HG03064 (cell line): Measurements from ENCODE around the gene TXLNG.
A peak's percentile ranks its signal among the peaks of the same experiment; 100 is the strongest.
"Not testable (repeated sequence)": the region's sequence is repeated elsewhere in the genome, so short reads cannot be mapped to it uniquely, and the experiment has no call there.

Experiments used
- ATAC-seq: cut with Tn5 transposase; IDR thresholded peaks from one replicate; pipeline ENCODE4 v1.9.1; 2021; ENCODE audit warnings: low read depth; ENCODE audit not compliant: unreplicated experiment

The TXLNG gene

DNA sequence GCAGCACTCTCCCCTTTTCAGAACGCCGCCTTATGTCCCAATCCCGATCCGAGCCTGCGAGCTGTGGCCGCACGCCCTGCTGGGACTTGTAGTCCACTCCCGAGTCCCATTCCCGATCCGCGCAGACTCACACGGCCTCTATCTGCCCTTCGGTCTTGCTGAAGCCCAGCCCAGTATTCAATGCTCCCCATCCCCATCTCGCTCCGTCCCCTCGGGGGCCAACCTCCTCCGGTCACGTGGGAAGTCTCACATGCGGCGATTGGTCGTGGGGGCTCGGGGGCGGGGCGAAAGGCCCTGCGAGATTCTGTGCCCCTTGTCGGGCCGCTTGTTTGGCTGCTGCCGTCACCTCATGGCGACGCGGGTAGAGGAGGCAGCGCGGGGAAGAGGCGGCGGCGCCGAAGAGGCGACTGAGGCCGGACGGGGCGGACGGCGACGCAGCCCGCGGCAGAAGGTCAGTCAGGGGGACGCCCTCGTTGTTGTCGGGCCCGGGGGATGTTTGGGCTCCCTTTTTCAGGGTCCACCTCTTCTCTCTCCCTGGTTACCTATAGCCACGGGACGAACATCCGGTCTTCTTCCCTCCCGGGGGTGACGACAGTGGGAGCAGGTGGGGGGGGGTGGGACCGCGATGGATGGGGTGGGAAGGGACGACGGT lies at the start of gene TXLNG:
Gene TXLNG (plus strand): TSS at position 328 of the 652 bp plus-strand sequence. CDS start 22 bp downstream, at position 350.
- ATAC-seq, result peak; percentile 98

DNA sequence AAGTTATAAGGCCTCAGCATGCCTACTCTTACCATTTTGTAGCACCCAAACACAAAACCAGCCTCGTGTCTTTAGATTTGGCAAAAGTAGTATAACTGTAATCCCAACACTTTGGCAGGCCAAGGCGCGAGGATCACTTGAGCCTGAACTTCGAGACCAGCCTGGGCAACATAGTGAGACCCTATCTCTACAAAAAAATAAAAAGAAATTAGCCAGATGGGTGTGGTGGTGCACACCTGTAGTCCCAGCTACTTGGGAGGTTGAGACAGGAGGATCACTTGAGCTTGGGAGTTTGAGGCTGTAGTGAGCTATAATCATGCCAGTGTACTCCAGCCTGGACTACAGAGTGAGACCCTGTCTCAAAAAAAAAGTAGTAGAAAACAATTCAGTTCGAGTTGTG lies 49.2 kb upstream of the TXLNG start:
- ATAC-seq, result no peak

DNA sequence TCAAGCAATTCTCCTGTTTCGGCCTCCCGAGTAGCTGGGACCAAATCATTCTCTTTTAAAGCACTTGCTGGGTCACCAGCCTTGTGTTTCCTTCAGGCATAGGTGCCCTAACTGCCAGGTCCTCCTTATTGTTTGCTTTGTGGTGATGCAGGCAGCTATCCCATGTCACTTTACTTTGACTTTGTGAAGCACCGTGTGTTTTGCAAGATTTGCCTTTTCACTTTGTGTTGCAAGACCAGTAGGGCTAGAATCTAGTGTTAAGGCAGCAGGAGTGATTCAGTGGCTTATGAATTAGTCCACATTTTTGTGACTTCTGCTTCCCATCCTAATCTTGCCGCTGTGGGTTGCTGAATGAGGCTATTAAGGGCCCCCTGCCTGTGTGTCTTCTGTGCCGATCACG lies 46.7 kb upstream of the TXLNG start:
- no peak for ATAC-seq

DNA sequence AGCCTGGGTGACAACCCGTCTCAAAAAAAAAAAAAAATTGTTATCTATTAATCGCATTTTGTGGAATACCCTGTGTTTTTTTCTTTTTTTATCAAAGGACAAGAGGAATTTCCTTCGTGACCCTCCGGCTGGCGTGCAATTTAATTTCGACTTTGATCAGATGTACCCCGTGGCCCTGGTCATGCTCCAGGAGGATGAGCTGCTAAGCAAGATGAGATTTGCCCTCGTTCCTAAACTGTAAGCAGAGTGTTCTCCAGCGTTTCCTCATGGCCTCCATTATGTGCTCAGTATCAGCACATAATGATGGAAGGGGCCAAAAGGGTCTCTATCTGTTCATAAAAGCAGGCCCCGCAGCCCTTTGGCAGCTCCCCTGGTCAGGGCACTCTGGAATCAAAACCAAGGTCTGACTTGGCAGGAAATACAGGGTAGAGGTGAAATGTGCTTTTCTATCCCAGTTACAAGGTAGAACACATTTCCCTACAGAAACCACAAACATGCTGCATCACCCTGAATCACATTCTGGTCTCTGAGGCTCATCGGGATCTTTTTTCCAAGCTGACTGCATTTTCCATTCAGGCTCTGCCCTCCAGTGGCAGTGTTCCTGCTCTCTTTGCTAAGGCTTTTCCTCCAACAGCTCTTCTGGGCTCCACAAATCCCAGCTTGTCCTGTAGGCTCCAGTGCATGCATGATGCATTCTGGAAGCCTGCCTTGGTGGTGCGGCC lies 42.5 kb upstream of the TXLNG start:
- no peak for ATAC-seq

DNA sequence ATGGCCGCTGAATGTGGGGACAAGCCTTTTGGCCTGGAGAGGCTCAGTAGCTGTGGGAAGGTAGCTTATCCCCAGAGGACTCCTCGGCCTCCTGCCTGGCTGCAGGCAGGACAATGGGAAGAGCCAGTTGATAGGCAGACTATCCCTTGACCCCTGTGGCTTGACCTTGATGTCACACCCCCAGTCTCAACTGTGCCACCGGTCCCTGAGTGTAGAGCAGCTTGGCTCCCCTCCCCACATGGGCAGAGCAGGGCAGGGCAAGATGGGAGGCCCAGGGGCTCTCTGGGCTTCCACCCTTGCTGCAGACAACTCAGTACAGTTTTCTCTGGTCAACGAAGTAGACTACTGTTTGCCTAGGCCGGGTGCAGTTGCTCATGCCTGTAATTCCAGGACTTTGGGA lies 41.2 kb upstream of the TXLNG start:
- ATAC-seq, result no peak

DNA sequence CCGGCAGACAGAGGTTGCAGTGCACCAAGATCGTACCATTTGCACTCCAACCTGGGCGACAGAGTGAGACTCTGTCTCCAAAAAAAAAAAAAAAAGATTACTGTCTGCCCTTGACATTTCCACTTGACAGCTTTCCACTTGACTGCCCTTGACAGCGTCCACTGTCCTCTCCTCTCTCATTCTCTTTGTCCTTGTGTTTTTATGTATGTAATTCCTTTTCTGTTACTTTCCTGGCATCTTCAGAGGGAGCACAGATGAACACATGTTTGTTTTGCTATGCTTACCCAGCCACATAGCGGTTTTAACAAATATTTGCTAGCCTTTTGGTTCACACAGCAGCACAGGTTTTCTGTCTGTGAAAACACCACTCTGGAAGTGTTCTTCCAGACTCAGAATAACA lies 40.6 kb upstream of the TXLNG start:
- no peak for ATAC-seq

DNA sequence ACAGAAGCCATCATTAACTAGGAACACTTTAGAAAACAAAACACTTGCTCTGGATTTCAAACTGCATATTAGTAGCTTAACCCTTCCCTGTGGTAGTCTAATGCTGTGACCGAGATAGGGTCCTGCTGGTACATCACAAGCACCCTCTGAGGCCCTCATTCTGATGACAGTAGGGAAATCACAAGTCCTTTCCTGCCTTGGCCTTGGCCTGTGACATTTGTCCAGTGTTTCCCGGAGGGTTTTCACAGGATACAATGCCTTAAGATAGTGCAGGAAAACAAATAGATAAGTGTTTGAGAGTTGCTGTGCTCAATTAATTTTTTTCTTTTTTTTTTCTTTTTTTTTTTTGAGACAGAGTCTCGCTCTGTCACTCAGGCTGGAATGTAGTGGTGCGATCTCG lies 37.8 kb upstream of the TXLNG start:
- no peak for ATAC-seq

DNA sequence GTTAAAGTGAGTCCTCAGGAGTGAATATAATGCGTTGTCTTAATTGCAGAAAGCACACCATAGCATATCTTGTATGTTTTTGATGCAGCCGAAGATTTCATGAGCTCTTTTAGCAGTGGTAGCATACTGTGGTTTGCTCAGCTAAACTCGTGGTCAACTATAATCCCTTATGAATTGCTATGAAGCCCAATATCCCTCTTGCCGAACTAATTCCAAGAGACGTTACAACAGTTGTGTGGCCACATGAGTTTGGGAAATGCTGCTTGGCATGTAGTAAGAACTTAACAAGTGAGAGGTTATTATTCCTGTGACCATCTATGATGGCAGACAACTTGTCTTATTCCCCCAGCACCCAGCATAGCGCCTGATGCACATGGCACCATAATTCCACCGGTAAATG lies 36.1 kb upstream of the TXLNG start:
- no peak for ATAC-seq

DNA sequence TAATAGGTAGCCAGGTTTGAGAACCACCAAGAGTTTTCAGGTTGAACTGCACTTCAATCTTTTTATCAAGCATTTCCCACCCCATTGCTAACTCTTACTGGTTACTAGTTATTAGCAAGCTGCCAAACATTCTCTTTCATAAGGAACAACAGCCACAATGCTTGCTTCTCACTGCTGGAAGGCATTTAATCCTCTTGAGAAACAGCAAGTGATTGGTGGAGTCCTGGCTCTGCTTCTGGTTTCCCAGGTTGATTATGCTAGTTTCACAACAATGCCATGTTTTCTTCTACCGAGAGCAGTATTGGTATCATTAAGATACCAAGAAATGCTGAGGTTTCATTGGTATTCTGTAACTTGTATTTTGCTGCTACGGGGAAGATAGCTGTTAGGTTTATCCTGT lies 32.2 kb upstream of the TXLNG start:
- no peak for ATAC-seq

DNA sequence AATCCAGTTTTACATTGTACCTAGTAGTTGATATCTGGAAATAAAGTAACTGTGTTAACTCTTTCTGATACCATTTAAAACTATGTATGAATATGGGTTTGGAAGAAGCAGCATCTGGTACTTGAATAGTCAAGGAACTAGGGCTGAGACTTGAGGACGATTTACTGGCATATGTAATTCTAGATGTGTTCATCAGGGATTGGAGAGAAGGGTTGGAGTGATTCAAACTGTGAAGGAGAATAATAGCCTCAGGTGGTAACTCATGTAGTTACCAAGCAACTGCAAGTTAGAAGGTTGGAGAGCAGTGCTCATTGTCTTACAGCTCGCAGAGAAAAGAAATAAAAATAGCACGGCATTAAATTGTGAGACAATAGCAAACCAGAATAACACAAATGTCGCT lies 29.5 kb upstream of the TXLNG start:
- no peak for ATAC-seq

DNA sequence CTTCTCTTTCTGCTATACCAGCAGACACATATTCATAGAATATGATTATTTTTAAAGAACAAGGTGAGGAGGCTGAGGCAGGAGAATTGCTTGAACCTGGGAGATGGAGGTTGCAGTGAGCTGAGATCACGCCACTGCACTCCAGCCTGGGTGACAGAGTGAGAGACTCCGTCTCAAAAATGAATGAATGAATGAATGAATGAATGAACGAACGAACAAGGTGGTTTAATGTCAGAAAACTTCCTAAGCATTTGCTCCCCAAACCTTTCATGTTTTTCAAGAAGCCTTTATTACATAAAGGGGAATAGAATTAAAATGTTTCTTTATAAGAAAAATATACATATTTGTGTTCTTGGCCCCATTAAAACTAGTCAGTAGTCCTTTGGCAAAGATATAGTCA lies 24.8 kb upstream of the TXLNG start:
- ATAC-seq, result not testable (repeated sequence)

DNA sequence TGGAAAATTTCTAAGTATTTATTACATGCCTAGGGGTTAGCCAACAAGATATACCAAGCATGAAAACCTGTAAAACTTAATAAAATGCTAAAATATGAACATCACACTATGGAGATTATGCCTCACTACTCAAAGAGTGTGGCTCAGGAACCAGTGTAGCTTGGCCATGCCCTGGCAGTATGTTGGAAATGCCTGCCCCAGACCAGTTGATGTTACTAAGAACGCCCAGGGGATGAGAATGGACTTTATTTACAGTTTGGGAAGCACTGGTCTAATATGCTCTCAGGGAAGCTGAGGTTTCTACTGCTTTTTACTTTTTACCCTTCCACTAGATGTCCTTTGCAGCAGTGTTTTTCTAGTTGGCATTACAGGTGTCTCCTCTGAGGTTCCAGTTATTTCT lies 23.7 kb upstream of the TXLNG start:
- no peak for ATAC-seq

DNA sequence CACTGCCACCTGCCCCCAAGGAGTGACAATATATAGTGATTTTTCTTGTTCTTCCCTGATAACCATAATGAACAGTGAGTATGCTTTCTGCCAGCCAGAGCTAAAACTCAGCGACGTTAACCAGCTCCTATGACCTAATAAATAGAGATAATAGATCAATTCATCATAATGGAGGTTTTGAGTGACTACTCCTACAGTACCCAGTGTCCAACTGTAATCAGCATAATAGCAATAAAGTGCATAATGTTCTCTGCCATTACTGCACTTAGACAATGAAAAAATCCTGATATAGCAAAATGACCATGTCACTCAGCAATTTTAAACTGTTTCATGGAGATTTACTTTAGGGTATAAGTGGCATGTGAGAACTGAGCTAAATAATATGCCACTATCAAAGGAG lies 20.7 kb upstream of the TXLNG start:
- no peak for ATAC-seq

DNA sequence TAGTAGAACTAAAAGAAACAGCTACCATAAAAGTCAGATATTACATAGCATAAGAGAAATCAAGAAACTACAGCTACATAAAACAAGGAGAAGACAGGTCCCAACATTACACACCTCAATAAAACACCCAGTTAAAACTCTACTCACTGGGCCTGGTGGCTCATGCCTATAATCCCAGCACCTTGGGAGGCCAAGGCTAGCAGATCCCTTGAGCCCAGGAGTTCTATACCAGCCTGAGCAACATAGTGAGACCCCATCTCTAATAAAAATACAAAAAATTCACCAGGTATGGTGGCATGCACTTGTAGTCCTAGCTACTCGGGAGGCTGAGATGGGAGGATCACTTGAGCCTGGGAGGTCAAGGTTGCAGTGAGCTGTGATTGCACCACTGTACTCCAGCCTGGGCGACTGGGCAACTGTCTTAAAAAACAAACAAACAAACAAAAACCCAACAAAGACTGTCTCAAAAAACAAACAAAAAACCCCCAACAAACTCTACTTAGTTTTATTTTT lies 15.2 kb upstream of the TXLNG start:
- no peak for ATAC-seq

DNA sequence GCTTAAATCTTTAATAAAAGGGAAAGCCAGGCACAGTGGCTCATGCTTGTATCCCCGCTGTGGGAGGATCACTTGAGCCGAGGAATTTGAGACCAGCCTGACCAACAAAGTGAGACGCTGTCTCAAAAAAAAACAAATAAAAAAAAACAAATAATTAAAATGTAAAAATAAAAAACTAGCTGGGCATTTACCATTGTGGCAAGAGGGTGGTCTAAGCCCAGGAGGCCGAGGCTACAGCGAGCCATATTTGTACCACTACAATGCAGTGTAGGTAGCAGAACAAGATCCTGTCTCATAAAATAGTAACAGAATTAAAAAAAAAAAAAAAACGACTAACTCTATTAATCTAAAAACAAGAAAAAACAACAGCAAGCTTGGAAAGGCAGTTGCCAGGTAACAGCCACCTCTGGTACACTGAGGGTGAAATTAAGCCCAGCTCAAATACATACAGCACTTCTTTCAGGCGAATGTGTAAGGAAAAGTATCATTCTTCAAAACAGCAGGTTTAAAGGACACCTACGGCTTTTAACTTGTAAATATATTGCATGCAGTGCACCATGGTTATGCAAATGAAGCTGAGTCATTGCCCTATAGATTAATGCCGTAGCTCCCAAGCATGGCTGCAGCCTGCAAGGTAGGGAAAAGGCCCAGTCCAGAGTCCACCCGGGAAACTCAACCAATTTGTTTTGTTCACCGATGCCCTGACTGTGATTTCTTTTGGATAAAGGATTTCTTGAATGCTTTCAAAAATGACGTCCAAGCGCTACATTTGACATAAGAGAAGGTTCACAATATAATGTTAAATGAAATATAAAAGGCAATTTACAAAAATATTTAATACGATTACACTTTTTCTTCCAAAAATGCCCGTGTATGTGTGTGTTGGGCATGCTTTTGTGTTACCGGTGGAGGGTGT lies 14.5 kb upstream of the TXLNG start:
- ATAC-seq, result no peak

DNA sequence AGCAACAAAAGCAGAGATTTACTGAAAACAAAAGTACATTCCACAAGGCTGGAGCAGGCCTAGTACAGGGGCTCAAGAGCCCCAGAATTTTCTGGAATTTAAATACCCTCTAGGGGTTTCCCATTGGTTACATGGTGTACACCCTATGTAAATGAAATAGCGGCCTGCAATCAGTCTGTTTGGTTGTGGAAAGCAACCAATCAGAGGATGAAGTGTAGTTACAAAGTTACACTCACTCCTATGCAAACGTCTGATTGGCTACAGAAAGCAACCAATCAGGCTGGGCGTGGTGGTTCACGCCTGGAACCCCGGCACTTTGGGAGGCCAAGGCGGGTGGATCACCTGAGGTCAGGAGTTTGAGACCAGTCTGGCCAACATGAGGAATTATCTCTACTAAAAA lies 13.8 kb upstream of the TXLNG start:
- ATAC-seq, result no peak

DNA sequence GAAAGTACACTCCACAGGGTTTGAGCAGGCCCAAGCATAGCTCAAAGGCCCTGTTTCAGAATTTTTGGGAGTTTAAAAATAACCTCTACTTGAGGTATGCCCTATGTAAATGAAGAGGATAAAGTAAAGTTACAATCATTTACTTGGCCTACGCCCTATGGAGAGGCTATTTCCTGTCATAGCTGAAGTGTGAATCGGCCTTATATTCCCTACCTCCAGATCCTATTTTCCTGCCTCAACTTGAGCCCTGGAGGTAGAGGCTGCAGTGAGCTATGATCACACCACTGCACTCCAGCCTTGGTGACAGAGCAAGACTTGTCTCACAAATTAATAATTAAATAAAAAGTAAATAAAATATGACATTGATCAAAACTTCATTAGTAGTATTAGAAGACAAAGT lies 11.5 kb upstream of the TXLNG start:
- no peak for ATAC-seq

DNA sequence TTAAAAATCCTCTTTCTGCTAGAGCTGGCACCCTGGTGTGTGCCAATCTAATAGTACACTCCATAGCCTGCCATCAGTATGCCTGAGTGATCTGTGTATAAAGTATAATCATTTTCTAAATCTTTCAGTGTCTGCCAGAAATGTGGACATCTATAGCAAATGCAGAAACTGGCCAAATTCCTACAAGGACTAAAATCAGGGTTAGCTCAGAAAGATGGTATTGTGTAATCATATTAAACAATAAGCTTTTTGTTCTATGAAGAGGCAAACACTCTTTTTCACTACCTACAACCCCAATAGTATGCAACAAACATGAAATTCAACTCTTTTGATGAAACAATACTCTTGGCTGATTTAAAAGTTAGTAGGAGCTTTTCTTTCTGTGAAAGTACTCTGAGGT lies 7.7 kb upstream of the TXLNG start:
- ATAC-seq, result no peak

DNA sequence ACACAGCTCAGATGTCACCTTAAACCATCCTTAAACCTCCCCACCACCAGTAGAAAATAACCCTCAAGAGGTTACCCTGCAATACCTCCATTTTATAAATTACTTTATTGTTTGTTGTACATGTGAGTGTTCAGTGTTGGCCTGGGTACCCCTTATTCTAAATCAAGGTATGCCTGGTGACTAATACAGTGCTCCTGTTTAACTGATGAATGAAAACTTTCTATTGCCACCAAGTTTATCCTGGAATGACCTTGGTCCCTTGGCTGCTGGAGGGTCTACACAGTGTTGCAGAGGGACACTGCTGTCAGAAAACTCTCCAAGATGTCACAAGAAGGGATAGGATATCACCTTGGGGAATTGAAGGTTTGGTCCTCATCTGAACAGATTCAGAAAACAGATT lies 7.3 kb upstream of the TXLNG start:
- ATAC-seq, result no peak

DNA sequence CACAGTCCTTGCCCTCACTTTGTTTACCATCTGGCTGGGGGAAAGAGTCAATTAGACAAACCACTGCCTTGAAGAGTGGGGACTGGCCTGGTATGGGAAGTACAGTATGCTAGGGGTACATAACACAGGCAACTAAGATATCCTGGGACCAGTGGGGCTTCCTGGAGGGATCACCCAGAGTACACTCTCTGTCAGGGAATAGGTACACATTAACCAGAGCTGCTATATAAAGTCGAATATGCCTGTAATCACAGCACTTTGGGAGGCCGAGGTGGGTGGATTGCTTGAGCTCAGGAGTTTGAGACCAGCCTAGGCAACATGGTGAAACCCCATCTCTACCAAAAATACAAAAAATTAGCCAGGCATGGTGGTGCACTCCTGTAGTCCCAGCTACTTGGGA lies 6.5 kb upstream of the TXLNG start:
- ATAC-seq, result not testable (repeated sequence)

DNA sequence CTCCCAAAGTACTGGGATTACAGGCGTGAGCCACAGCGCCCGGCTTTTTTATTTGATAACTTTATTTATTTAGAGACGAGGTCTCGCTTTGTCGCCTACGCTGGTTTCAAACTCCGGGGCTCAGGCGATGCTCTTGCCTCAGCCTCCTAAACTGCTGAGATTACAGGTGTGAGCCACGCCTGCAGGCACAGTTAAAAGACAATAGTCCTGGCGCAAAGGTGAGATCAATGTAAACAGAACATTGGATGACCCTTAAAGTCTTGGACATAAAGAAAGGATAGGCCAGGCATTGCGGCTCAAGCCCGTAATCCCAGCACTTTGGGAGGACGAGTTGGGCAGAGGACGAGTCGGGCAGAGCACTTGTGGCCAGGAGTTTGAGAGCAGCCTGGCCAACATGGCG lies 2.8 kb upstream of the TXLNG start:
- ATAC-seq, result no peak
